Fibroblast of mammary gland (primary cell): ENCODE measurements around the gene IRAK2.

Experiments
- DNase-seq: peaks from one replicate; pipeline ENCODE4 v3.0.0-alpha.2; 2010; ENCODE audit warnings: low read depth
- H3K4me3 ChIP-seq: 2 replicates; pipeline ENCODE4 v1.5.1; 2011; ENCODE audit warnings: low read depth, mild to moderate bottlenecking, low read length, moderate library complexity; ENCODE audit not compliant: control insufficient read depth
- TF ChIP-seq, protein P1 (sequence below): conservative IDR thresholded peaks from 2 replicates; pipeline ENCODE4 v1.5.1; 2011; ENCODE audit warnings: low read depth, low read length, inconsistent platforms; ENCODE audit not compliant: control insufficient read depth, insufficient read depth

The IRAK2 gene

DNA sequence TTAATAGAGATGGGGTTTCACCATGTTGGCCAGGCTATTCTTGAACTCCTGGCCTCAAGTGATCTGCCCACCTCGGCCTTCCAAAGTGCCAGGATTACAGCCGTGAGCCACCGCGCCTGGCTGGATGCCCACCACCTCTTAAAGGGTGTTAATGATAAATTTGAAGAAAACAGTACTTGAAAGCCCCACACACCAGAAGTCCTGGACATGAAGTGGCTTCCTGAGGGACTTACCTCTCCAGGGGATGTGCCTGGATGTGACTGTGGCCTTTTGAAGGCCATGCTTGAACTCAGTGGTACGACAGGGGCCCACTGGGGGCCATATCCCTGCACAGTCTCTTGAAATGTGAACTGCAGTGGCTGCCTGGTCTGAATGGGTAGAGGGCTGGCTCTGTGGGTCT is 18.2 kb downstream of the IRAK2 start:
- TF ChIP-seq, protein P1, sequence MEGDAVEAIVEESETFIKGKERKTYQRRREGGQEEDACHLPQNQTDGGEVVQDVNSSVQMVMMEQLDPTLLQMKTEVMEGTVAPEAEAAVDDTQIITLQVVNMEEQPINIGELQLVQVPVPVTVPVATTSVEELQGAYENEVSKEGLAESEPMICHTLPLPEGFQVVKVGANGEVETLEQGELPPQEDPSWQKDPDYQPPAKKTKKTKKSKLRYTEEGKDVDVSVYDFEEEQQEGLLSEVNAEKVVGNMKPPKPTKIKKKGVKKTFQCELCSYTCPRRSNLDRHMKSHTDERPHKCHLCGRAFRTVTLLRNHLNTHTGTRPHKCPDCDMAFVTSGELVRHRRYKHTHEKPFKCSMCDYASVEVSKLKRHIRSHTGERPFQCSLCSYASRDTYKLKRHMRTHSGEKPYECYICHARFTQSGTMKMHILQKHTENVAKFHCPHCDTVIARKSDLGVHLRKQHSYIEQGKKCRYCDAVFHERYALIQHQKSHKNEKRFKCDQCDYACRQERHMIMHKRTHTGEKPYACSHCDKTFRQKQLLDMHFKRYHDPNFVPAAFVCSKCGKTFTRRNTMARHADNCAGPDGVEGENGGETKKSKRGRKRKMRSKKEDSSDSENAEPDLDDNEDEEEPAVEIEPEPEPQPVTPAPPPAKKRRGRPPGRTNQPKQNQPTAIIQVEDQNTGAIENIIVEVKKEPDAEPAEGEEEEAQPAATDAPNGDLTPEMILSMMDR = no peak
- no peak for DNase-seq
- no peak overlapping the region for H3K4me3 ChIP-seq

GRCh38 chr3:10184250-10184649 is 19.5 kb downstream of the IRAK2 start:
- TF ChIP-seq, protein P1 = no peak
- H3K4me3 ChIP-seq = no peak overlapping the region
- no peak for DNase-seq

- no peak overlapping the region for H3K4me3 ChIP-seq
- TF ChIP-seq, protein P1 = no peak
- DNase-seq = no peak
Measured at GRCh38 chr3:10185804-10186762, 21.4 kb downstream of the IRAK2 start.

- TF ChIP-seq, protein P1 = no peak
- DNase-seq = no peak
- no peak overlapping the region for H3K4me3 ChIP-seq
Measured at GRCh38 chr3:10187290-10187876, 22.7 kb downstream of the IRAK2 start.

DNA sequence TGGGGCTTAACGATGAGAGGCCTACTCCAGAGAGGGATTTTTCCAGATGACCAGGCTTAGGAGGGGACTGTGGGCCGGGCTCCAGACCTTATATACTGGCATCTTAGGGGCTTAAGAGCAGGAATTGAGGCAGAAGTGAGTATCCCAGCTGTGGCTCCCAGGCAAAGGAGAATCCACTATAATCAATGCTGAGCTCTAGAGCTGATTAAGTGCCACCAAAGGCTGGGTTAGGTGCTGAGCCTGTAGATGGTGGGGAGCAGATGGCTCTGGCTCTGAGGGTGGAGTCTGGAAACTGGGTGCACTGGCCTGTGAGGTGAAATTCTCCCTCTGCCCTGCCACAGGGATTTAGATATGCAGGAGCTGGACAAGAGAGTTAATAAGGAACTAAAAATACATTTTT is 23.2 kb downstream of the IRAK2 start:
- no peak overlapping the region for H3K4me3 ChIP-seq
- DNase-seq = no peak
- TF ChIP-seq, protein P1 = no peak

DNA sequence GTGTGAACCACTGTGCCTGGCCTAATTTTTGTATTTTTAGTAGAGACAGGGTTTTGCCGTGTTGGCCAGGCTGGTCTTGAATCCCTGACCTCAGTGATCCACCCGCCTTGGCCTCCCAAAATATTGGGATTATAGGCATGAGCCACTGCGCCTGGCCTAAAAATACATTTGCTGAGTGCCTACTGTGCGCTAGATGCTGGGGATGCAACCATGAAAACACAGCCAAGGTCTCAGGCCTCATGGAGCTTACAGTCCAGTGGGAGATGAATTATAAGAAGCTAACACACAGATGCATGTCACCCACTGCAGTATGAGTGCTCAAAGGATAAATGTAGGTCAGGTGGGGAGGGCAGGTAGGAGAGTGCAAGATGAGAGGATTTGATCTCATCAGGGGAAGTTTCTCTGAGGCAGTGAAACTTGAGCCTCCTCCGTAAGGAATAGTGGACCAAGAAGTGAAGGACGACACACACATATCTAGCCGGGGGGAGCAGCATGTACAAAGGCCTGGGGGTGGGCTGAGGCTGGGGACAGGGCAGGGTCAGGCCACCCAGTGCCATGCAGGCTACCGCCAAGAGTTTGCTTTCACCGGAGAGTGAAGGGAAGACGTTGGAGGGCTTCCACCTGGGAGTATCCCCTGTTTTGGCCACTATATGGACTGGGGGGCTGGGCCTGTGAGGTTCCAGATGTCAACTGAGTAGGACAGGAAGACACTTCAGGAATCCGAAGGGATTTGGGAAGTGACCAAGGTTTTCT is 24.3 kb downstream of the IRAK2 start:
- no peak overlapping the region for H3K4me3 ChIP-seq
- TF ChIP-seq, protein P1 = no peak
- DNase-seq = no peak
